NCI-H1048 (cell line): ENCODE data around the gene MEGF8.
"Not testable (repeated sequence)": the region's sequence is repeated elsewhere in the genome, so short reads cannot be mapped to it uniquely, and the experiment has no call there.

Experiments
- DNase-seq: peaks from one replicate; lab custom pipeline; 2025; lab: John Stamatoyannopoulos, UW

The MEGF8 gene

DNA sequence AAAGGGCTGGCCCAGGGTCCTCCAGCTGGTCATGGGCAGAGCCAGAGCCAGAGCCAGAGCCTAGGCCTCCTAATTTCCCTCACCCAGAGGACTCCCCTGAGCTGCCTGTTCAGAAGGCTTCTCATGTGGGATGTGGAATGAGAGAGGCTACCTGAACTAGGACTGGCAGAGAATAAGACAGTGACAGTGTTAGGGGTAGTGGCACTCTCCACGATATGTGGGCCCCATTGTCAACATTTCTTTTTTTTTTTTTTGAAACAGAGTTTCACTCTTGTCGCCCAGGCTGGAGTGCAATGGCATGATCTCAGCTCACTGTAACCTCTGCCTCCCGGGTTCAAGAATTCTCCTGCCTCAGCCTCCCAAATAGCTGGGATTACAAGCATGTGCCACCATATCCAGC is 5.9 kb downstream of the MEGF8 start:
- not testable (repeated sequence) for DNase-seq

DNA sequence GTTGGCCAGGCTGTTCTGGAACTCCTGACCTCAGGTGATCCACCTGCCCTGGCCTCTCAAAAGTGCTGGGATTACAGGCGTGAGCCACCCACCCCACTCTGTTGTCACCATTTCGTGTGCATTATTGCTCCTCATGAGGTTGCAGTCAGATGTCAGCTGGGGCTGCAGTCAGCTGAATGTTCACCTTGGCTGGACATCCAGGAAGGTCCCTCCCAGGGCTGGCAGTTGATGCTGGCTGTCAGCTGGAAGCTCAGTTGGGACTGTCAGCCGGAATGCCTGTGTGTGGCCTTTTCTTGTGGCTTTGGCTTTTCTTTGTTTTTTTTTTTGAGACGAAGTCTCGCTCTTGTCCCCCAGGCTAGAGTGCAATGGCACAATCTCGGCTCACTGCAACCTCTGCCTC is 6.6 kb downstream of the MEGF8 start:
- DNase-seq: no peak

DNA sequence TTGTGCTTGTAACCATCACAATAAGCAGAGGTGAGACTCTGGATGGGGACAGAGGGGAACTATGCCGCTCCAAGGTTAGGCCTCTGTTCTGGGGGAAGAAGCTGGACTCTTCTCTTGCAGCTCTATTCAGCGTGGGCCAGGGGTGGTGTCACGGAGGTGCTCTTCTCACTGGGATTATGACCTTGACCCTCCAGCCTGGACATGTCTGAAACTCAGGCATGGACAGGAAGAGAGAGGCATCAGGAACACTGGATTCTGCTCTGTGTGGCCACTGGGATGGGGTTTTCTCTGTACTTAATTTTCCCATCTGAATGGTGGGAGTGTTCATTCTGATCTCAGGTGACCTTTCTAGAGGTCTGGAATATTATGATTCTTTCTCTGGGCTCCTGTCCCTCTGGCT is 7.6 kb downstream of the MEGF8 start:
- no peak for DNase-seq

DNA sequence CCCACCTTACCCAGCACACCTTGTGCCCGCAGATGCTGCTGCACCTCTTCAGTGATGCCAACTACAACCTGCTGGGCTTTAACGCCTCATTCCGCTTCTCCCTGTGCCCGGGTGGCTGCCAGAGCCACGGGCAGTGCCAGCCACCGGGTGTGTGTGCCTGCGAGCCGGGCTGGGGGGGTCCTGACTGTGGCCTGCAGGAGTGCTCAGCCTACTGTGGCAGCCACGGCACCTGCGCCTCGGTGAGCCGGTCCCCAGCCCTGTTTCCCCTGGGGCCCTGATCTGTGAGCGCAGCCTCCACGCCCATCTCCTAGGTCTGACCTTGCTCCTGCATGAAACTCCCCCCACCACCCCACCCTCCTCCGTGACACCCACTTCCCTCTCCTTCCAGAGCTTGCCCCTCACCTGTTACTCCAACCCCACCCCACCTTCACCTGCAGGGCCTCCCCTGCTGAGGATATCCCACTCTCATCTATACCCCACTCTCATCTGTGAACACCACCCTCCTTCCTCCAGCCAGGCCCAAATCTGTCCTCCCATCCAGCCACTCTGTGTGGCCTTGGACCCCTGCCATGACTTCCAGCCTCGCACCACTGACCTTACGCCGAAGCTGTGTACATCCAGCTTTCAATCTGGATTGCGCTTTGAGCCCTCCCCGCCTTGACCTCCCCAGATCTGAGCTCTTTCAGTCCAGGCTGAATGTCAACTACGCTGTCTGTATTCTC is 8.7 kb downstream of the MEGF8 start:
- DNase-seq: no peak

DNA sequence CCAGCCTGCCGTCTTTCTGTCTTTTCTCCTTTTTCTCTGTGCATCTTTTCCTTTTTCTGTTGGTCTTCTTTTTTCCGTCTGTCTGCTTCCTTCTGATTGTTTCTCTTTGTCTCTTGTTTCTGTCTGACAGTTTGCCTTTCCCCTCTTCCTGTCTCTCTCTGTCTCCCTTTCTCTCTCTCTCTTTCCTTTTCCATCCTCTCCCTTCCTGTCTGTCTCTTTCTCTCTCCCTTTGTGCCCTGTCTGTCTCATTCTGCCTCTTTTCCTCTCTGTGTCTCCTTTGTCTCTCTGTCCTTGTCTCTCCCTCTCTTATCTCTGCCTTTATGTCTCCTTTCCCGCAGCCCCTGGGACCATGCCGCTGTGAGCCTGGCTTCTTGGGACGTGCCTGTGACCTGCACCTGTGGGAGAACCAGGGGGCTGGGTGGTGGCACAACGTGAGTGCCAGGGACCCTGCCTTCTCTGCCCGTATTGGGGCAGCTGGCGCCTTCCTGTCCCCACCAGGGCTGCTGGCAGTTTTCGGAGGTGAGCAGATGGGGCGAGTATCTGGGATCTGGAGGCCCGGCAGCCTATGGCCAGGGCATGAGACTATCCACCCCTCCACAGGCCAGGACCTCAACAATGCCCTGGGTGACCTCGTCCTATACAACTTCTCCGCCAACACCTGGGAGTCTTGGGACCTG is 9.4 kb downstream of the MEGF8 start:
- no peak for DNase-seq

DNA sequence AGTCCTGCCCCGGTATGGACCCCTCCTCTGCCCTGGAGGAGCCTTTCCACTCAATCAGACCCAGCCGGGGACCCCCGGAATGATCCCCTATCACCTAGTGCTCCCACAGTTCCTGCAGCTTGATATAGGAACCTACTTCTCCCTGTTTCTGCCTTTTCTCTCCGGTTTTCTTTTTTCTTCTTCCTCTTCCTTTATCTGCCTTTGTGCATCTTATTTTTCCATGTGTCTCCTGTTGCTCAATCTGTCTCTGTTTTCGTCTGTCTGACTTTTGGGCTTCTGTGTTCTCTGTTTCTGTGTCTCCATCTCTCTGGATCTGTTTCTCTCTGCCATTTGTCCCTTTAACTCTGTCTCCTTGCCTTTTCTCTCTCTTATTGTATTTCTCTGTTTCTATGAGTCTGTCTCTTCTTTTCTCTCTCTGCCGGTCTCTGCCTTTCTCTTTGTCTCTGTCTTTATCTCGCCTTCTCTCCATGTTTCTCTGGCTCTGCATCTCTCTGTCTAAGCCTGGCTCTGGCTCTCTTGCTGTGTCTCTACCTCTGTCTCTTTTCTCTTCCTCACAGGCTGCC is 10.0 kb downstream of the MEGF8 start:
- no peak for DNase-seq

DNA sequence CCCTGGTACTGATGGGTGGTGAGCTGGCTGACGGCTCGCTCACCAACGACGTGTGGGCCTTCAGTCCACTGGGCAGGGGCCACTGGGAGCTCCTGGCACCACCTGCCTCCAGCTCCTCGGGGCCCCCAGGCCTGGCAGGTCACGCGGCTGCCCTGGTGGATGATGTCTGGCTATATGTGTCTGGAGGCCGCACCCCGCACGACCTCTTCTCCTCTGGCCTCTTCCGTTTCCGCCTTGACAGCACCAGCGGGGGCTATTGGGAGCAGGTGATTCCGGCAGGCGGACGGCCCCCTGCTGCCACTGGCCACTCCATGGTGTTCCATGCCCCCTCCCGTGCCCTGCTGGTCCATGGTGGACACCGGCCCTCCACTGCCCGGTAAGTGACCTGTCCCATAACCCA is 10.5 kb downstream of the MEGF8 start:
- no peak for DNase-seq

DNA sequence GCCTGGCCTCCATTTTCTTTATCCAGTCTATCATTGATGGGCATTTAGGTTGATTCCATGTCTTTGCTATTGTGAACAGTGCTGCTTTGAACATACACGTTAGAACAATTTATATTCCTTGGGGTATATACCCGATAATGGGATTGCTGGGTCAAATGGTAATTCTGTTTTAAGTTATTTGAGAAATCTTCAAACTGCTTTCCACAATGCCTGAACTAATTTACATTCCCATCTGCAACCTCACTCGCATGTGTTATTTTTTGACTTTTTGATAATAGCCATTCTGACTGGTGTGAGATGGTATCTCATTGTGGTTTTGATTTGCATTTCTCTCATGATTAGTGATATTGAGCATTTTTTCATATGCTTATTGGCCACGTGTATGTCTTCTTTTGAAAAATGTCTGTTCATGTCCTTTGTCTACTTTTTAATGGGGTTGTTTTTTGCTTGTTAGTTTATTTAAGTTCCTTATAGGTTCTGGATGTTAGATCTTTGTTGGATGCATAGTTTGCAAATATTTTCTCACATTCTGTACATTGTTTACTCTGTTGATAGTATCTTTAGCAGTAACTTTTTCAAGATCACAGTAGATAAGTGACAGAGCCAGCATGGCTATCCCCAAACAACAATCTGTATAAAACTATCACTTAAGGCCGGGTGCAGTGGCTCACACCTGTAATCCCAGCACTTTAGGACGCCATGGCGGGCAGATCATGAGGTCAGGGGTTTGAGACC is 13.9 kb downstream of the MEGF8 start:
- not testable (repeated sequence) for DNase-seq

DNA sequence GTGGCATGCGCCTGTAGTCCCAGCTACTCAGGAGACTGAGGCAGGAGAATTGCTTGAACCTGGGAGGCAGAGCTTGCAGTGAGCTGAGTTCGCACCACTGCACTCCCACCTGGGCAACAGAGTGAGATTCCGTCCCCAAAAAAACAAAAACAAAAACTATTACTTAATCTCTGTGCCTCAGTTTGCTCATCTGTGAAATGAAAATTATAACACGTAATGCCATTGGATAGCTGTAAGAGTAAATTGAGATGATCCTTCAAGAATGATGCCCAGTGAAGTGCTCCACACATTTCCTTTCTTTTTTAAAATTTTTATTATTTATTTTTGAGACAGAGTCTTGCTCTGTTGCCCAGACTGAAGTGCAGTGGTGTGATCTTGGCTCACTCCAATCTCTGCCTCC is 14.5 kb downstream of the MEGF8 start:
- not testable (repeated sequence) for DNase-seq

DNA sequence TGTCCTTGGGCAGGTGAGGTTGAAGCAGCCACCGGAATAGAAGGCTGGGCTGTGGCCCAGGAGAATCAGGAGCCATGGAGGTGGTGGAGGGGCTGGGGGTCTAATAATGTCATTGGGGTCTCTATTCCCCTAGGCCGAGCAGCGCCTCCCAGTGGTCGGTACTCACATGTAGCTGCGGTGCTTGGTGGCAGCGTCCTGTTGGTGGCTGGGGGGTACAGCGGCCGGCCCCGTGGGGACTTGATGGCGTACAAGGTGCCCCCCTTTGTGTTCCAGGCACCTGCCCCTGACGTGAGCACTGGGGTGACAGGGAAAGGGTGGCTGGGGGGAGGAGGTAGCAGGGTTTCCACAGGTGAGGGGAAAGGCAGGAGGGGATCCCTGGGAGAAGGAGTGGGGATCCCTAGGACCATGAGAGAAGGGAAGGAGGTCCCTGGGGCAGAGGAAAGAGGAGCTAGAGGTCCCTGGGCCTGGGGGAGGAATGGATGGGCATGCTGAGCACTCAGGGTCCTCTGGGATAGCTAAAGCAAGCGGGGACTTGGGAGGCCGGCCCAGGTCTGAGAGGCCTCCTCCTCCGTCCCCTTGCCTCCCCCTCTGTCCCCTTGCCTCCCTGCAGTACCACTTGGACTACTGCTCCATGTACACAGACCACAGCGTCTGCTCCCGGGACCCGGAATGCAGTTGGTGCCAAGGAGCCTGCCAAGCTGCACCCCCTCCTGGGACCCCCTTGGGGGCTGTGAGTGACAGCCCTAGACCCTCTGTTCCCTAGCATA is 18.1 kb downstream of the MEGF8 start:
- DNase-seq: no peak

DNA sequence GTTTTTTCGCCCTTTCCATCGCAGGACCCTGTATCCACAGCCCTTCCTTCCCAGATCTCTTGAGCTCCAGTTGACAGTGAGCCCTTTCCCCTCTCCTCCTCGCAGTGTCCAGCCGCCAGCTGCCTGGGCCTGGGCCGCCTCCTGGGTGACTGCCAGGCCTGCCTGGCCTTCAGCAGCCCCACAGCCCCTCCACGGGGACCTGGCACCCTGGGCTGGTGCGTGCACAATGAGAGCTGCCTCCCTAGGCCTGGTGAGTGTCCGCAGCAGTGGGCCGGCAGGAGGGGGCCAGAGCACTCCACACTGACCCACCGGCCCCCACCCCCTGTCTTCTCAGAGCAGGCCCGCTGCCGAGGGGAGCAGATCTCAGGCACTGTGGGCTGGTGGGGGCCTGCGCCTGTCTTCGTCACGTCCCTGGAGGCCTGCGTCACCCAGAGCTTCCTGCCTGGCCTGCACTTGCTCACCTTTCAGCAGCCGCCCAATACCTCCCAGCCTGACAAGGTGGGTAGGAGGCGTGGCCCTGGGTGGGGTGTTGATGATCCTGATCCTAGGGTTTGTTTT is 19.0 kb downstream of the MEGF8 start:
- DNase-seq: no peak

DNA sequence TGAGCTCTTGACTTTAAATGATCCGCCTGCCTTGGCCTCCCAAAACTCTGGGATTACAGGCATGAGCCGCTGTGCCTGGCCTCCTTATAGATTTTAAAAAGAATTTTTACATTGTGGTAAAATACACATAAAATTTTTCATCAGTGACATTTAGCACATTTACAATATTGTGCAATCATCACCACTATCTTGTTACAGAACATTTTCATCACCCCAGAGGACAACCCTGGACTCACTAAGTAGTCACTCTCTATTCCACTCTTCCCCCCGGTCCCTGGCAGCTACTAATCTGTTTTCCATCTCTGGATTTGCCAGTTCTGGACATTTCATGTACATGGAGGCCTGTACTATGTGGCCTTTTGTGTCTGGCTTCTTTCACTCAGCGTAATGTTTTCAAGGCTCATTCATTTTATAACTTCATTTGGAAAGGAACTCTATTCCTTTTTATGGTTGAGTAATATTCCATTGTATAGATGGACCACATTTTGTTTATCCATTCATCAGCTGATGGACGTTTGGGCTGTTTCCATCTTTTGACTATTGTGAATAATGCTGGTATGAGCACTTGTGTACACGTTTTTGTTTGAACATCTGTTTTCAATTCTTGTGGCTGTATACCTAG is 19.9 kb downstream of the MEGF8 start:
- no peak for DNase-seq

DNA sequence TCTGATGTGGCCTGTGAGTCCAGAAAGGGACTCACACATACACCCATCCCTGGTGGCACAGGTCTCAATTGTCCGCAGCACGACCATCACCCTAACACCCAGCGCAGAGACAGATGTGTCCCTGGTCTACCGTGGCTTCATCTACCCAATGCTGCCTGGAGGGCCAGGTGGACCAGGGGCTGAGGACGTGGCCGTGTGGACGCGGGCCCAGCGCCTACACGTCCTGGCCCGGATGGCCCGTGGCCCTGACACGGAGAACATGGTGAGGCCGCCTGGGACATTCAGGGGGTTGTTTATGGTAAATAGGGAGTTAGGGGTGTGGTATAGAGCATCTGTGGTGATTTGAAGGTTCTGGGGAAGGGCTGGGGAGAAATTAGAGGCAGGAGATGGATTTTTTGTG is 22.8 kb downstream of the MEGF8 start:
- no peak for DNase-seq

DNA sequence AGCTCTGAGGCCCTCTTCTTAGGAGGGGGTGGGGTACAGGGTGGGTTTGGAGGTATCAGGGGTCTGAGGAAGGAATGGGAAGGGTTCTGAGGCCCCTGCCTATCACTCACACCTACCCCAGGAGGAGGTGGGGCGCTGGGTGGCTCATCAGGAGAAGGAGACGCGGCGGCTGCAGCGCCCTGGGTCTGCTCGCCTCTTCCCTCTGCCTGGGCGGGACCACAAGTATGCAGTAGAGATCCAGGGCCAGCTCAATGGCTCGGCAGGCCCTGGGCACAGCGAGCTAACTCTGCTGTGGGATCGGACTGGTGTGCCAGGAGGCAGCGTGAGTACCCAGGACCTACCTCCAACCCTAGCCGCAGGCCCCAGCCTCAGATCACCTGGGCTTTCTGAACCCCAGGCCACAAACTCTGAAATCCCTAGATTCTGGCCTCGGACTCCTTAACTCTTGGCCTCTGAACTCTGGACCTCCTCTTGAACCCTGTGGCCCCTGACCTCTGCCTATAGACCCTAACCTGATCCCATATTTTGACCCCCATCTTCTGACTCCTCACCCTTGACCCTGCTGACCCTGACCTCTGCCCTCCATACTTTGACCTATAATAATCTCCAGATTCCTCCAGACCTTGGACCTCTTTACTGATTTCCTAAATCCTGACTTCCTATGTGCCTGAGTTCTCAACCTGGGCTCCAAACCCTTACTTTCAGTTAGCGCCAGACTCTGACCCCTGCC is 24.1 kb downstream of the MEGF8 start:
- no peak for DNase-seq

DNA sequence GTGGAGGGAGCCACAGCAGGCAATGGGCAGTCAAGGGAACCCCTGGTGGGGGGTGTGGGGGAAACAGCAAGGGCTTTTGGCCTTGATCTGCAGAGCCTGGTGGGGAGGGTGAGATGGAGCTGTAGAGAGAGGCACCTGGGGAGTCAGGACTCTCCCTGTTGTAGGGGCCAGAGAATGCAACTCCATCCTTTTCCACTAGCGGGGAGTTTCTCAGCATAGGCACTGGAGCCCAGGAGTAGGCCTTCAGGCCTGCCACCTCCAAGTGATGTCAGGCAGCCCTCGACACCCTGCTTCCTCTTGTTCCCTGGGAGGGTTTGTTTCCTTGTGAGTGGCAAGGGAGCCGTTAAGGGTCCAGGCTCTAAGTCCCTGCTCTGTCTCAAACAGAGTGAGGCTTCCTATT is 25.0 kb downstream of the MEGF8 start:
- no peak for DNase-seq

DNA sequence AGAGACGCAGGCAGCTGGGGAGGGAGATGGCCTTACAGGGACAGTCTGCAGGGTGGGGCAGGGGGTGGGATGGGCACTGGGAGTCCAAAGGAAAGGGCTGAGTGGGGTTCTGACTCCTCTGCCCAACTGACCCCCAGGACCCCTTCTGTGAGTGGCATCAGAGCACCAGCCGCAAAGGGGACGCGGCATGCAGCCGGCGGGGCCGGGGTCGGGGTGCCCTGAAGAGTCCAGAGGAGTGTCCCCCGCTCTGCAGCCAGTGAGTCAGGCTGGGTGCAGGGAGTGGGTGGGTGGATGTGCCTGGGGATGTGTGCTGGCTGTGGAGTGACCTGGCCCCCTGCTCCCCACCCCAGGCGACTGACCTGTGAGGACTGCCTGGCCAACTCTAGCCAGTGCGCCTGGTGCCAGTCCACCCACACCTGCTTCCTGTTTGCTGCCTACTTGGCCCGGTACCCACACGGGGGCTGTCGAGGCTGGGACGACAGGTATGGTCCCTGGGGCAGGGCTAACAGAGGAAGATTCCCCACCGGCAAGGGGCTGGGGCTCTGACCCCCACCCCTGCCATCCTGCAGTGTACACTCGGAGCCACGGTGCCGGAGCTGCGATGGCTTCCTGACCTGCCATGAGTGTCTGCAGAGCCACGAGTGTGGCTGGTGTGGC is 25.8 kb downstream of the MEGF8 start:
- DNase-seq: no peak

DNA sequence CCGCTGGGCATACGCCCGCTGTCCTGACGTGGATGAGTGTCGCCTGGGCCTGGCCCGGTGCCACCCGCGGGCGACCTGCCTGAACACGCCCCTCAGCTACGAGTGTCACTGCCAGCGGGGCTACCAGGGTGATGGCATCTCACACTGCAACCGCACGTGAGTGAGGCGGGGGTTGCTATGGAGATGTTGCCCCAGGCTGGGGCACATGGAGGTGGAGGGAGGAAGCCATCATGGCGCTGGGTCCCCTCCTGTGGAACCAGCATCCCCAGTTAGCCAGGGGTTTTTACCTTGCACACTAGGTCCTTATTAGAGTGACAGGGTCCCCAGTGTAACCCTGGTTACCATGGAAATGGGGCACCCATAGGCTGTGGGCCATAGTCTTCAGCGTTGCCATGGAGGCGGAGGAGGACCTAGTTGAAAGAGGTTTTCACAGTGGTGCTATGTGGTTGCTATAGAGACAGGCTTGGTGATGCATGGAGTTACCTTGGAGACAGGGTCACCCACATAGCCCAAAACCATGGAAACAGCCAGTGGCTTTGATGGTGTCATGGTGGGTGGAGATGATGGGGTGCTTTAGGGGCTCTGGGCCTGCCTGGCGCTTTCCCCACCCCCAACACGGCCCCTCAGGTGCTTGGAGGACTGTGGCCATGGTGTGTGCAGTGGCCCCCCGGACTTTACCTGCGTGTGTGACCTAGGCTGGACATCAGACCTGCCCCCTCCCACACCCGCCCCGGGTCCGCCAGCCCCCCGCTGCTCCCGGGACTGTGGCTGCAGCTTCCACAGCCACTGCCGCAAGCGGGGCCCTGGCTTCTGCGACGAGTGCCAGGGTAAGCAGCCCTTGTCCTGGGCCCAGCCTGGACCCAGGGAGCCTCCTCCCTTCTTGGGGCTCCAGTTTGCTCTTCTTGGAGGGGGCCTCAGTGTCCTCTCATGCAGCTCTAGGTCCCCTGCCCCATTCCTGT is 27.1 kb downstream of the MEGF8 start:
- DNase-seq: no peak

DNA sequence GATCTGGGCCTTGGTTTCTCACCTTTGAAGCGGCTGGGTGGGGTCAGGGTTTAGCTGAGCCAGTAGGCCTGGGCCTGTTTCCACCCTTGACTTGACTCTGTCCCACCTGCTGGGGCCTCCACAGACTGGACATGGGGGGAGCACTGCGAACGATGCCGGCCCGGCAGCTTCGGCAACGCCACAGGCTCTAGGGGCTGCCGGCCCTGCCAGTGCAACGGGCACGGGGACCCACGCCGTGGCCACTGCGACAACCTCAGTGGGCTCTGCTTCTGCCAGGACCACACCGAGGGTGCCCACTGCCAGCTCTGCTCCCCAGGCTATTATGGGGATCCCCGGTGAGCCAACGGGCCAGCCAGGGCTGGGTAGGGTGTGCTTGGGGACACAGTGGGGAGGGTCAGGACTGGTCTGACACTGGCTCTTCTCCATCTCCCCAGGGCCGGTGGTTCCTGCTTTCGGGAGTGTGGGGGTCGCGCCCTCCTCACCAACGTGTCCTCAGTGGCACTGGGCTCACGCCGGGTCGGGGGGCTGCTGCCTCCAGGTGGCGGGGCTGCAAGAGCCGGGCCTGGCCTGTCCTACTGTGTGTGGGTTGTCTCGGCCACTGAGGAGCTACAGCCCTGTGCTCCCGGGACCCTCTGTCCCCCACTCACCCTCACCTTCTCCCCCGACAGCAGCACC is 28.0 kb downstream of the MEGF8 start:
- DNase-seq: no peak
